Measurements from ENCODE around the gene DDX20.
"Not testable (repeated sequence)": the region's sequence is repeated elsewhere in the genome, so short reads cannot be mapped to it uniquely, and the experiment has no call there.

The DDX20 gene

DNA sequence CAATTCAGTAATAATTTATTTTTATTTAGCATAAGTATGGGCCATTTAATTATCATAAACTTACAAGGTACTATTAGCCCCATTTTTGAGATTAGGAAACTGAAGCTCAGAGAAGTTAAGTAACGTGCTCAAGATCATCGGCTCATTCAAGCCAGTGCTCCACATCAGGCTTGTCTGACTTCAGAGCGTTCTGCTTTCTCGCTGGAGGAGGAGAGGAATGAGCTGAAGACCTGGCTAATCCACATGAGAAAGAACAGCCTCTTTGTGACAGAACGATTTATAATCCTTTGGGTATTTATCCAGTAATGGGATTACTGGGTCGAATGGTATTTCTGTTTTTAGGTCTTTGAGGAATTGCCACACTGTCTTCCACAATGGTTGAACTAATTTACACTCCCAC lies 39.7 kb downstream of the DDX20 start:
- no peak for DNase-seq

DNA sequence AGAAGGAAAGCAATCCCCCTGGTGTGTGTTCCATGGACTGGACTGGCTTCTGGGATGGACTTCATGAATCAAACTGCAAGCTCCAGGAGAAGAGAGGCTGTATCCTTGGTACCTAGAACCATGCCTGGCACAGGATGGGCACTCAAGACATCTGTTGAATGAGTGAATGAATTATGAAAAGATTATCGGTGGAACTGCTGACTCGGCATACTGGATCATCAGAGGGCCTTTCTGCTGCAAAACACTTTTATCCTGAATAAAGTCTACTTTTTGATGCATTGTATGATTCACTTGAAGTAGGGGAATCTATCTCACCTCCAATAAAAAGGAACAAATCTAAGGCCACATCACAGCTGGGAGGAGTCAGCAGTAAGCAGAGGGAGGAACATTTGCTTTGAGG lies 42.9 kb downstream of the DDX20 start:
- DNase-seq = no peak

DNA sequence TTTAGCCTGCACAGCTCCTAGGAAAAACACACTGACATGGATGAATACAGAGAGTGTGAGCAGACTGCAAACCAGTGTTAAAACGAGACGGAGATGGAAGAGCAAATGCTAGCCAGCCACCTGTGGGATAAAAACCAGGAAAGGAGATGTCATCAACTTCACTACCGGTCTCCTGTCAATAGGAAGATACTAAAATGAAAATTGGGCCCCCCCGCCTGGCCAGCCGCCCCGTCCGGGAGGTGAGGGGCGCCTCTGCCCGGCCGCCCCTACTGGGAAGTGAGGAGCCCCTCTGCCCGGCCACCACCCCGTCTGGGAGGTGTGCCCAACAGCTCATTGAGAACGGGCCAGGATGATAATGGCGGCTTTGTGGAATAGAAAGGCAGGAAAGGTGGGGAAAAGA lies 44.0 kb downstream of the DDX20 start:
- not testable (repeated sequence) for DNase-seq

DNA sequence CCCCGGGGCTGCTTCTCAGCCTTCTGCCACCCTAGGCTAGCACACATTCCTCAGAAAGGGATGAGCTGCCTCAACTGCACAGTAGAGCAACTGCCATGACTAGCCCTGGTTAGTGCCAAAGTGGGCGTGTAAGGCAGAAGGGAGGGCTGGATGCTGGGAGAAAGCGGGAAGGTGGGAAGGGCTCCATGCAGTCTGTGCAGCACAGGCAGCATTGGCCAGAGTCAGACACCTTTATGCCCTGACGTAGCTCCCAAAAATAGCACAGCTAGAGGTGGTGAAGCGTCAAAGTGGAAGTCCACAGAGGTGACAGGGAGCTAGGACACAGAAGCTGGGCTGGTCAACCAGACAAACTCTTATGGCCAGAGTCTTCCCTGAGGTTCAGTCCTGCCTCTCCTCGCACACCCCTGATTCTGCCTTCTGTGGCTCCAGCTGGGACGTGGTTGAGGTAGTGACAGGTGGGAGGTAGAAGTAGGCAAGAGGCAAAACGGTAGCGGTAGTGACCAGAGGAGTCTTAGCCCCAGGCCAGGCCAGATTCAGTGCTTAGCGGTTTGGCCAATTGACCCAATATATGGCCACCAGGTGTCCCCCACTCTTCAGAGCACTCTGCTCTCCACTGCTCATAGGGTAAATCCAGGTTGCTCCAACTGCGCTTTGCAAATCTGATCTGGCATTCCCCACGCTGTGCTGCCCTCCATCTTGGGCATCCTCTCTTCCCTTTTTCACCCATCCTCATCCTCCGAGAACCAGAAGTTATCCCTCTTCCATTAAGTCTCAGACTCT lies 45.6 kb downstream of the DDX20 start:
- DNase-seq = no peak

DNA sequence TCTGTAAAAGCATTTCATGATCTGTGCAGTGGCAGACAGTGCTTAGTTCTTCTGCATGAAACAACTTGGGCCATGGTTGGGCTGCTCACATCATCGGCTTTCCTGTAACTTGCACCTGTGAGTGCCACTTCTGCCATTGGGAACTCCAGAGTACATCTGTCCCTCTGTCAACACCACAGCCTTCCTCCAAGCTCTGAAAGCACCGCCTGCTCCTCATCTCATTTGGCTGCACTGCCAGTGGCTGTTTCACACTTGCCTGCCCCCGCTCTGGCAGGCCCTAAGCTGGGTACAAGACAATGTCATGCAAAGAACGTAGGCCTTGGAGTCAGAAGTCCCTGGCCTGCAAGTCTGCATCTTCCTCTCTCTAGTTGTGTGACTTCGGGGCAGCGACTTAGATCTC lies 46.4 kb downstream of the DDX20 start:
- DNase-seq = no peak

DNA sequence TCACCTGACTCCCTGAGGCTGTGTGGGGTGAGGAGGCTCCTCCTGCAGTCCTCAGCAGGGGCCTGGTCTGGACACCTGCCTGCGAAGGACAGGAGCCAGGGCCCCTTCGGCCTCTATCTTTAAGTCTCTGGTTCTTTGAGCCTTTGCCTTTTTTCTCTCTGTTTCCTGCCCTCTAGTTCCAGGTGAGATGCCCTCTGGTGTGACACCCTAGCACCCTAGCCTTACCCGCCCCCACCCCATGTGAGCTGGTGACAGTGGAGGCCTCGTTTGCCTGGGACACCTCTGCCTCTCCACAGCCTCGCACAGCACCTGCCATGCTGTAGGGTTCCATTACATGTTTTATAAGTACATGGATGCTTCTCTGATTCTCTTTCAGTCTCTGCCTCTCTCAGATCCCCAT lies 47.3 kb downstream of the DDX20 start:
- no peak for DNase-seq

DNA sequence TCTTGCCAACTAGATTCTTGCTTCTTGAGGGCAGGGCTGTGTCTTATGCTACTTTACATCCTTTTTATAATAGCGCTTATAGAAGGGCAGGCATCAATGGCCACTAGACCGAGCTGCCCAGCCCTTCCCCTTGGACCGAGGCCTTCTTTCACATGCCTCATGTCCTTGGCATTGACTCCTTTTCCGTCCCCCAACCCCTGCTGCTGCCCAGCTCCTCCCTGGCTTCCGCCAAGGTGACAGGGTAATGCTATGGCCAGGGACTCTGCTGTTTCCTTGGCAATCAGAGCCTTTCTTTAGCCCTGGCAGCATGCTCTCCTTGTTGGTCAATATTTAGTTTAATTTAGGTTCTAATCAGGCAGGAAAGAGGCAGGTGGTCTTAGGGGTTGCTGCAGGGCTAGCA lies 48.2 kb downstream of the DDX20 start:
- DNase-seq = no peak

DNA sequence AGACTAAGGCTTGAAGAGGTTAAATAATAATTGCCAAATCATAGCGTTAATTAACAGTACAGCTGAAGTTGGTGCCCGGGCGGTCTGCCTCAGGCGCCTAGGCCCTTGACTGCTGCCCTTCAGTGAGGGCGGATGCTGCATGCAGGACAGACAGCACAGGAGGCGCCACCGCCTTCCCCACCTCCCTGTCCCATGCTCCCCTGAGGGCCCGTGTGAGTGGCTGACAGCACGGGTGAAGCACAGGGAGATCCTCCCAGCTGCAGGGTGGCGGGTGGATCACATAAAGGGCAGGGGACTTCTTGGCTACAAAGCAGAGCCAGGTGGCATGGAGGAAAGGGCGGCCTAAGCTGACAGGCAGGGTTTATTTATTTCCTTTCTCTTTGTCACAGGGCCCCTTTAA lies 49.1 kb downstream of the DDX20 start:
- no peak for DNase-seq

DNA sequence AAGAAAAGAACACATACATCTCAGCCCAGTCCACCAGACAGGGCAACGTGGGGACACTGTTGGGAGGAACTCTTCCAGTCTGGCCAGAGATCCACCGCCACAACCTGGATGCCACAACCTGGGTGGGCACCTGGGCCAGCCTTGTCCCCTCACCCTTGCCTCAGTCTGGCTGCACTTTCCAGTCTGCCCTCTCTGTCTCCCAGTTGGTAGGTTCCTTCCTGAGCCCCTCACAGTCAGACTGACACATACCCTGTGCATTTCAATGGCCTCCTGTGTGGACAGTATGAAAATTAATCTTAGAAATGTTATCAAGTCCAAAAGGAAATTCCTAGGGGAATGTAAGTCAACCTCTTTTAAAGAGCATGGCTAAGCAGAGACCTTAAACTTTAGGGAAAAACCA lies 49.5 kb downstream of the DDX20 start:
- no peak for DNase-seq

DNA sequence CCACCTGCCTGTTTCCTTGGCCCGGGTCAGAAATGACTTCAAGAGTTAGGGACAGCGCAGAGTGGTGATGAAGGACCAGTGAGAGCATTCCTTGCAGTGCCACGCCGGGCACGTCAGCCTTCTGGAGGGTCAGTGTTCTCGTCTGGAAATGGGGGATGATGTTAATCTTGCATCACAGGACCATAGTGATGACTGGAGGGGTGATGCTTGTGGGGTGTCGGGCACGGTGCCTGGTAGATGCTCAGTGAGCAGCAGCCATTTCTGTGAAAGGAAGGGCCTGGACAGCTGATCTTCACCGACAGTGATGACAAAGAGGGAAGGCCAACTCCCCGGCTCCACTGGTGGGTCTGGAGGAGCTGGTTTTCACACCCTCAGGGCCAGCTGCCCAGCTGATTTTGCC lies 56.2 kb downstream of the DDX20 start:
- DNase-seq = no peak

DNA sequence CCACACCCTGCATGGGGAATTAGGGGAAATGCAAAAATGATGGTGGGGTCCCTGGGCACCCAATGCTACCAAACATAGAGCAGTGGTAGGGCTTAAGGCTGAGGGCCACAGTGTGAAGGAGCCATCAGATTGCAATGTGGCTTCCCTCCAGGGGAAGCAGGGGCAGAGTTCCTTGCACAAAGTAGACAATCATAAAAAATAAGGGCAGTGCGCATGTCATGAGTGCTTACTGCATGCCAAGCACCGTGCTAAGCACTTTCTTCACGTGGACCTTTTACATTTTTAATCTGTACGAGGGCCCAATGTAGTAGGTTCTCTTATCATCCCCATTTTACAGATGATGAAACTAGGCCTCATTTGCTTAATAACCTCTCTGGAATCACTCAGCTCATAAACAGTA lies 56.6 kb downstream of the DDX20 start:
- no peak for DNase-seq

DNA sequence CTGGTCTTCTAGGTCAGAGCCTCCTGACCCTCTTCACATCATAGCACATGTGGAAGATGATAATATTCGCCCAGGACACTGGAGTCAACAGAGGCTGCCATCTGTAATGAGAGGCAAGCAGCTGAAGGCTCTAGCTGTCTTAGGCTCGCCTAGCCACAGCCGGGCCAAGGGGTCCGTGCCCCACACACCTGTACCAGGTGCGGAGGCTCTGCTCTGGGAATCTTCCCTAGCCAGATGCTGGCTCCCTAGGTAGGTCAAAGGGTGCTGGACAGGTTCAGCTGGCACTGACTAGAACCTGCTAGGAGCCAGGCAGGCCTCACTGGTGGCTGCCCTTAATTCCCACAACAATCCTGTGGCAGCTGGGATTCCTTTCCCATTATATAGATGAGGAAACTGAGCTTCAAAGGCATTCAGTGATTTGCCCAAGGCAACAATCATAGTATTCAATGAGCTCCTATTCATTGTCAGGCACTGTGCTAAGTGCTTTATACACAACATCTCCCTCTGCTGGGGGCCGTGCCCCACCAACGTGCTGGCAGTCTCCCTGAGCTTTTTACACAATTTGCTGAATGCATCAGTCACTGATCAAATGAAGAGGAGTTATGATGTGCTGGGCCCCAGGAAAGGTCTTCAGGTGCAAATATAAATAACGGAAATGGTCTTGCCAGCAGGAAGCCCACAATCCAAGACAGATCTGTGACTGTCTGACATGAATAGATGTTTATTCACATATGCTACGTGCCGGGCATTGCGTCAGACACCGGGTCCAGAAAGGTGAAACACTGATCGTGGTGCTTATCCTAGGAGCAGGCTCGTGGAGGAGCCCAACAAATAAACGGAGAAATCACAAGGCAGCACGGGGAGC lies 58.0 kb downstream of the DDX20 start:
- peak; percentile 30 for DNase-seq

DNA sequence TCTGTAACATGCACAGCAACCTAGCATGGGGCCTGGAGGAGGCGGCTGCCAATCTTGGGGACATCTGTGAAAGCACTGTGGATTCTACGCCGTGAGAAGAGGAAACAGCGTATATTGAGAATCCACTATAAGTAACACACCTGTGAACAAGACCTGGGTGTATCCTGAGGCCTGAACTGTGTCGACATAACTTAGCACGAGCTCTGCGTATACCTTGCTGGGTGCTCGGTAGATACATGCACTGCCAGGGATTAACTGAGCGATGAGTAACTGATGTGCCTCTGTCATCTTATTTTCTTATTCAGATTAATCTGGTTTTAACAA lies 58.6 kb downstream of the DDX20 start:
- no peak for DNase-seq

DNA sequence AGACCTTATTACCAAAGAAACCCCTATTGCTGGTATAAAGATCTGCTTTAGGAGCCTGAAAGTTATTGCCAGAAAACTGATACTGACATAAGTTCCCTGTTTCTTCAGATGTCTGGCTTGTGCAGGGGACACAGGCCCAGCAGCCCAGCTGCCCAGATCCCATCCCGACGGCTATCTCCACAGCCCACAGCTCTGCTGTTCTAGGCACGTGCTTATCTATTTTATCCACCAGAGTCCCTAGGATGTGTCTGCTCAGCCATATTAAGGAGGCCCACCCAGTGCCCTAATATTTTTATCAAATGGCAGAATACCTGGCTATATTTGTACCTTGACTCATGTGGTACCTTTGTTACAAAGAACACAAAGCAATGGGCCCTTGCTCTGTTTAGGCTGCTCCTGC lies 58.9 kb downstream of the DDX20 start:
- DNase-seq = peak; percentile 53

All from hematopoietic multipotent progenitor cell treated with erythropoietin and hydrocortisone succinate and interleukin-3 and kit ligand, for 6 days (in vitro differentiated cells).